H1 (cell line): Measurements from ENCODE around the gene GOLGA7B. TPM values are rescaled to one million over a fixed set of nuclear protein-coding genes. Genes with fewer than 3 reads are reported as not detected.

Source experiments
- NANOG ChIP-seq: IDR thresholded peaks from 2 replicates; pipeline ENCODE4 v1.6.1; 2011; ENCODE audit warnings: low read length, low read depth, mild to moderate bottlenecking, inconsistent platforms; ENCODE audit not compliant: insufficient read depth, poor library complexity, severe bottlenecking
- RFX5 ChIP-seq: IDR thresholded peaks from 2 replicates; pipeline ENCODE4 v1.6.1; 2011; ENCODE audit warnings: low read depth, low read length, improper control_type of control experiment, borderline replicate concordance
- polyA plus RNA-seq, 7 experiments: library from polyadenylated mRNA; depleted of rRNA in 3 of 7; stranded (reverse) in 5 of 7; unstranded in 2 of 7; fragments of >200 nt in 5 of 7; fragments of 200-250 nt in 2 of 7; gene quantifications; 1 replicate in 5 of 7; 2 replicates in 1 of 7; 4 replicates in 1 of 7; pipeline versions ENCODE4 v1.2.1 to v1.2.3, GENCODE V29; 2011 to 2013; ENCODE audit warnings: missing spikeins in 2 of 7, mixed read lengths in 2 of 7
- total RNA-seq: library from RNA; stranded (reverse); fragmentation: NEBNext Ultra II Directional; extraction: Animal tissue kit (Norgen Biotek cat#: 25700); gene quantifications from 2 replicates; pipeline ENCODE4 v1.2.1, GENCODE V29; 2021

The GOLGA7B gene
- total and polyA plus RNA-seq, 2 of the 8 experiments (the other 6 are each of a cell fraction or from before 2014, with no cell fraction given), result 0.04 to 0.14 TPM

DNA sequence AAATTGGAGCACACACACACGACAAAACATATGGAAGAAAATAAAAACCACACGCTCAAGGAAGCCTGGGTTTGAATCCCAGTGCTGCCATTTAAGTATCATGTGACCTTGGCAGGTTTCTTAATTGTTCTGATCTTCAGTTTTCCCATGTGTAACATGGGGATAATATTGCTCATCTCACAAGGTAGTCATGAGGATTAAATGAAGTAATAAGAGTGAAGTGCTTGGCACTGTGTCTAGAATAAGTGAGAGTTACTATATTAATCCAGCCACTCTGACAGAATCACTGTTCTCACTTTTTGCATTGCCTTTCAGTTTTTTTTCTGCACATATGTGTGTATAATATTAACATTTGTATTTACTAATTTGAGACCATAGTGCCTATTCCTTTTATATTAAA, 43.3 kb downstream of the GOLGA7B start (continued):
- TF ChIP-seq RFX5 (no peak), NANOG (no peak)
